Stomach (tissue), 9 donors: ENCODE measurements around the gene ATP8A1. TPM values are rescaled to one million over a fixed set of nuclear protein-coding genes. Genes with fewer than 3 reads are reported as not detected.

Source experiments
- DNase-seq, 2 donors: peaks; one replicate each; pipeline versions ENCODE4 v3.0.0 to v3.0.0-alpha.2; 2013 to 2019
- H3K27ac ChIP-seq, 5 donors: fragments of 200-600 bp in 4 of 5; sonication (generic) in 4 of 5; one replicate each; pipeline ENCODE4 v1.5.1; 2013 to 2019; ENCODE audit warnings: mild to moderate bottlenecking in 1 of 5, moderate library complexity in 1 of 5
- H3K27me3 ChIP-seq, 3 donors: fragments of 200-600 bp; sonication (generic); one replicate each; pipeline ENCODE4 v1.5.1; 2017 to 2019; ENCODE audit warnings: mixed run types in 1 of 3
- H3K36me3 ChIP-seq, 4 donors: fragments of 200-600 bp; sonication (generic); 1 replicate in 3 of 4; 2 replicates in 1 of 4; pipeline ENCODE4 v1.5.1; 2016 to 2019
- H3K4me1 ChIP-seq, 4 donors: fragments of 200-600 bp; sonication (generic); one replicate each; pipeline ENCODE4 v1.5.1; 2016 to 2019
- H3K4me3 ChIP-seq, 4 donors: fragments of 200-600 bp; sonication (generic) in 3 of 4; one replicate each; pipeline ENCODE4 v1.5.1; 2016 to 2019; ENCODE audit warnings: mild to moderate bottlenecking in 1 of 4
- H3K9me3 ChIP-seq, 4 donors: fragments of 200-600 bp; sonication (generic); one replicate each; pipeline ENCODE4 v1.5.1; 2016 to 2019
- EP300 ChIP-seq: sonication (generic); formaldehyde crosslinking; IDR thresholded peaks from one replicate; pipeline ENCODE4 v1.6.1; 2017; ENCODE audit warnings: antibody characterized with exemption
- POLR2A ChIP-seq, 4 donors: fragments of 450-650 bp; IDR thresholded peaks; one replicate each; pipeline ENCODE4 v1.6.1; 2016; ENCODE audit warnings: antibody characterized with exemption in 4 of 4, control low read depth in 2 of 4, mild to moderate bottlenecking in 1 of 4, moderate library complexity in 1 of 4
- POLR2AphosphoS5 ChIP-seq, 3 donors: sonication (generic); formaldehyde crosslinking; IDR thresholded peaks; one replicate each; pipeline ENCODE4 v1.6.1; 2016; ENCODE audit warnings: antibody characterized with exemption in 3 of 3
- WGBS, 5 donors: extraction: QIAGEN DNeasy Blood & Tissue Kit in 3 of 5; methylation state at CpG; one replicate each; pipeline versions ENCODE4 v1.1.5 to v1.1.7; 2013 to 2018; 5-methylcytosine and 5-hydroxymethylcytosine counted together
- intact Hi-C: fragments of 100-400 bp; cut with DNase I; formaldehyde crosslinking; loops from one replicate; pipeline ENCODE4 v1.15.1; 2023; ENCODE audit warnings: low total_unique reads
- polyA plus RNA-seq, 3 donors: library from polyadenylated mRNA; stranded (reverse); fragments of 200-250 nt; gene quantifications; one replicate each; pipeline ENCODE4 v1.2.3, GENCODE V29; 2013
- total RNA-seq, 5 donors: library from RNA; depleted of rRNA; stranded (reverse); fragments of >200 nt; gene quantifications; one replicate each; pipeline versions ENCODE4 v1.1.0 to v1.2.3, GENCODE V29; 2014 to 2016
- TF ChIP-seq, protein P1 (sequence below), 7 experiments: fragments of 450-650 bp in 4 of 7; fragments of 200-600 bp in 3 of 7; sonication (generic) in 3 of 7; IDR thresholded peaks; one replicate each; pipeline ENCODE4 v1.5.1; 2016 to 2019; ENCODE audit warnings: antibody characterized with exemption in 7 of 7, control low read depth in 2 of 7, mild to moderate bottlenecking in 1 of 7
- donor health status: healthy with polysubstance abuse.
- donor health status: Bipolar disorder and iron deficiency.
- donor health status: healthy.

ATP8A1 gene
- total and polyA plus RNA-seq, 8 donors = 2.6 to 104 (median 33.2) TPM

DNA sequence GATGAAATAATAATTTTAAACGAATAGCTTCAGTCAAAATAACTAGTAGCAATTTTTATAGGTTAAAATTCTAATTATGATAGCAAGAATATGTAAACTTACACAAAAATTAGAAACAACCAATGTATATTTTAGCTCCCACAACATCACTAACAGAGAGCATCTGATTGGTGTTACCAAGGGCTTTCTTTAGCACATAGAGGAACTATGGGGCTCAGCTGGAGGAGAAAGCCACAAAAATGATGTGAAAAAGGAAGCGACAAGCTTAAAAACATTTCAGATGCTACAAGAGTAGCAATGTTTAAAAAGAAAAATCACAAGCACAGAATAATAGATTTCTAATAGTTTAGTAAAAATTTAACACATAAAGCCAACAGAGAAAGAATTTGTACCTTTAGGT, 56.3 kb downstream of the ATP8A1 start:
- Histone ChIP-seq H3K9me3 (no peaks in the 10 kb centered on the region), H3K36me3 (no peaks in the 10 kb centered on the region), H3K4me3 (no peak overlapping the region), H3K27ac (no peak overlapping the region), H3K4me1 (peaks cover 0 to 4% (median 0%) of the 10 kb centered on the region in 4 donors), H3K27me3 (no peaks in the 10 kb centered on the region)
- TF ChIP-seq POLR2AphosphoS5 (IDR thresholded peaks at IDR 0.05) (no peak), EP300 (no peak), POLR2A (IDR thresholded peaks at IDR 0.05) (no peak)
- TF ChIP-seq, protein P1, sequence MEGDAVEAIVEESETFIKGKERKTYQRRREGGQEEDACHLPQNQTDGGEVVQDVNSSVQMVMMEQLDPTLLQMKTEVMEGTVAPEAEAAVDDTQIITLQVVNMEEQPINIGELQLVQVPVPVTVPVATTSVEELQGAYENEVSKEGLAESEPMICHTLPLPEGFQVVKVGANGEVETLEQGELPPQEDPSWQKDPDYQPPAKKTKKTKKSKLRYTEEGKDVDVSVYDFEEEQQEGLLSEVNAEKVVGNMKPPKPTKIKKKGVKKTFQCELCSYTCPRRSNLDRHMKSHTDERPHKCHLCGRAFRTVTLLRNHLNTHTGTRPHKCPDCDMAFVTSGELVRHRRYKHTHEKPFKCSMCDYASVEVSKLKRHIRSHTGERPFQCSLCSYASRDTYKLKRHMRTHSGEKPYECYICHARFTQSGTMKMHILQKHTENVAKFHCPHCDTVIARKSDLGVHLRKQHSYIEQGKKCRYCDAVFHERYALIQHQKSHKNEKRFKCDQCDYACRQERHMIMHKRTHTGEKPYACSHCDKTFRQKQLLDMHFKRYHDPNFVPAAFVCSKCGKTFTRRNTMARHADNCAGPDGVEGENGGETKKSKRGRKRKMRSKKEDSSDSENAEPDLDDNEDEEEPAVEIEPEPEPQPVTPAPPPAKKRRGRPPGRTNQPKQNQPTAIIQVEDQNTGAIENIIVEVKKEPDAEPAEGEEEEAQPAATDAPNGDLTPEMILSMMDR (IDR thresholded peaks at IDR 0.05) = no peak
- intact Hi-C loops = no loop called here
- WGBS, 5 donors = 68 to 95% (median 92%) methylated on average over 2 of the region's 2 CpGs
- DNase-seq = no peak

- no peak for DNase-seq
- Histone ChIP-seq H3K36me3 (no peaks in the 10 kb centered on the region), H3K4me1 (peaks cover 0 to 4% (median 0%) of the 10 kb centered on the region in 4 donors), H3K27ac (no peak overlapping the region), H3K27me3 (no peaks in the 10 kb centered on the region), H3K9me3 (no peaks in the 10 kb centered on the region), H3K4me3 (no peak overlapping the region)
- TF ChIP-seq, protein P1 (IDR thresholded peaks at IDR 0.05) = no peak
- TF ChIP-seq POLR2A (IDR thresholded peaks at IDR 0.05) (no peak), POLR2AphosphoS5 (IDR thresholded peaks at IDR 0.05) (no peak), EP300 (no peak)
- intact Hi-C loops = no loop called here
- WGBS, 5 donors = 32 to 70% (median 44%) methylated on average over 2 of the region's 2 CpGs
Observed at GRCh38 chr4:42596918-42597317, 60.0 kb downstream of the ATP8A1 start.

DNA sequence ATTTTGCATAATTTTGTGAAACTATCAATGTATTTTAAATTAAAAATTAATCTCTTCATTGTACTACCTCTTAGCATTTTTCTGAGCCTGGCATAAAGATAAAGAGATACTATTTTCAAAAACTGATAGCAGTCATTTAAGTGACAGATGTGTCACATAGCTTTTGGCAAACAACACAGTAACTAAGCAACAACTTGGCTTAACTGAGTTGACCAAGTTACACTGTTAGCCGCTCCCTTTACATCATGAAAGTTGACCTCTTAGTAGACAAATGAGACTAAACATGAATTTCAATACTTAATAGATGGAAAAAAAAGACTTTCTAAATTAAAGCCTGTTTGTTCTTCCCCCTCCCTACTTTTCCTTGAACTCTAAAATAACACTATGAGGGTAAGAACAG, 62.0 kb downstream of the ATP8A1 start:
- TF ChIP-seq, protein P1 (IDR thresholded peaks at IDR 0.05) = no peak
- TF ChIP-seq POLR2A (IDR thresholded peaks at IDR 0.05) = no peak
- no peak for TF ChIP-seq POLR2AphosphoS5 (IDR thresholded peaks at IDR 0.05)
- TF ChIP-seq EP300 = no peak
- no peak for DNase-seq
- Histone ChIP-seq H3K36me3 (no peaks in the 10 kb centered on the region), H3K27ac (no peak overlapping the region), H3K4me1 (peaks cover 0 to 4% (median 0%) of the 10 kb centered on the region in 4 donors), H3K9me3 (no peaks in the 10 kb centered on the region), H3K27me3 (no peaks in the 10 kb centered on the region), H3K4me3 (no peak overlapping the region)
- WGBS, 5 donors = 71 to 88% (median 80%) methylated on average over 1 of the region's 1 CpG
- intact Hi-C loops = no loop called here

GRCh38 chr4:42588909-42589308, 68.0 kb downstream of the ATP8A1 start:
- no peak overlapping the region for H3K27ac ChIP-seq
- TF ChIP-seq, protein P1 (IDR thresholded peaks at IDR 0.05) = no peak
- no peak for TF ChIP-seq EP300
- TF ChIP-seq POLR2AphosphoS5 (IDR thresholded peaks at IDR 0.05) = no peak
- no peak for TF ChIP-seq POLR2A (IDR thresholded peaks at IDR 0.05)
- peaks cover 4 to 17% (median 14%) of the 10 kb centered on the region in 4 donors for H3K36me3 ChIP-seq
- WGBS, 5 donors = 95 to 99% (median 98%) methylated on average over 2 of the region's 2 CpGs
- no peaks in the 10 kb centered on the region for H3K9me3 ChIP-seq
- H3K4me1 ChIP-seq = no peaks in the 10 kb centered on the region
- intact Hi-C loops = no loop called here
- H3K27me3 ChIP-seq = no peaks in the 10 kb centered on the region
- no peak overlapping the region for H3K4me3 ChIP-seq
- DNase-seq = no peak
